ENCODE results near the gene BACE2.
A peak's percentile ranks its signal among the peaks of the same experiment; 100 is the strongest.

The BACE2 gene

GRCh38 chr21:41149199-41149598 is 18.8 kb upstream of the BACE2 start:
- DNase-seq: no peak

DNA sequence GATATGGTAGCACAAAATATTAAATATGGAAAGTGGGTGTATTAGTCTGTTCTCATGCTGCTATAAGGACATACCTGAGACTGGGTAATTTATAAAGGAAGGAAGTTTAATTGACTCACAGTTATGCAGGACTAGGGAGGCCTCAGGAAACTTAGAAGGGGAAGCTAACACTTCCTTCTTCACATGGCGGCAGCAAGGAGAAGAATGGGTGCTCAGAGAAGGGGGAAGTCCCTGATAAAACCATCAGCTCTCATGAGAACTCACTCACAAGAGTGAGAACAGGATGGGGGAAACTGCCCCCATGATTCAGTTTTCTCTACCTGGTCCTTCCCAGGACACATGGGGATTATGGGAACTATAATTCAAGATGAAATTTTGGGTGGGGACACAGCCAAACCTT is 15.8 kb upstream of the BACE2 start:
- DNase-seq: no peak

- no peak for DNase-seq
Observed at GRCh38 chr21:41153443-41153842, 14.5 kb upstream of the BACE2 start.

GRCh38 chr21:41156142-41156541 is 11.8 kb upstream of the BACE2 start:
- DNase-seq: no peak

- DNase-seq: no peak
Observed at GRCh38 chr21:41158026-41158425, 9.9 kb upstream of the BACE2 start.

GRCh38 chr21:41160036-41160435 is 7.9 kb upstream of the BACE2 start:
- DNase-seq: no peak

DNA sequence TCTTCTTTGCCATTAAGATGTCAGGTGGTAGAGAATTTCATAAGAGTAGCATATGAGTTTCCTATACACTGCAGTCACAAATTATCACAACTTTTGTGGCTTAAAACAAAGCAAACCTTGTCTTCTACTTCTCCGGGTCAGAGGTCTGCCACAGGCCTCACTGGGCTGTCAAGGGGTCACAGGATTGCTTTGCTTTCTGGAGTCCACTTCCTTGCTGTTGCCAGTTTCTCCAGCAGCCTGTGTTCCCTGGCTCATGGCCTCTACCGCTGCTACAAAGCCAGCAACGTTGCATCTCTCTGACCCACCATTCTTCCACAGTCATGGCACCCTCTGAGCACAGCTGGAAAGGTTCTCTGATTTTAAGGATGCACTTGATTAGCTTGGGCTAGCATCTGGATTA is 6.5 kb upstream of the BACE2 start:
- DNase-seq: no peak

- DNase-seq: no peak
Observed at GRCh38 chr21:41162096-41162495, 5.9 kb upstream of the BACE2 start.

- DNase-seq: no peak
Observed at GRCh38 chr21:41163091-41163490, 4.9 kb upstream of the BACE2 start.

- DNase-seq: no peak
Observed at GRCh38 chr21:41164052-41164451, 3.9 kb upstream of the BACE2 start.

- DNase-seq: no peak
Observed at GRCh38 chr21:41164981-41165655, 2.8 kb upstream of the BACE2 start.

DNA sequence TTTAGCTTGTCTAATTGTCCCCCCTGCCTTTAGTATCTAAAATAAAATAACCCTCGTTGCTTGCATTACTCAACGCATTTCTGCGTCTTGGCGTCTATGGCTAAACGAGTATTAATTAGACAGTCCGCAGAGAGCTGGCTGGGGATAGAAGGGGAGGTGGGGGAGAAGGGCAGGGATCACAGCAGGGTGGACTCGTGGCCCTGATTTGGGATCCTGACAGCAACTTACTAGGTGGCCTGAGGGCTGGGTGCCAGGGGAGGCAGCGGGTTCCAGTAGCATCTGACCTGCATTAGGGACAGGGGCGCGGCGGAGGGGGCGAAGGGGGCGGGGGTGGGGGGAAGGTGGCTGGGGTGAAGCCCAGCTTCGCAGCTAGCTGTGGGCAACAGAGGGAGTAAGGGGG is 1.1 kb upstream of the BACE2 start:
- no peak for DNase-seq

DNA sequence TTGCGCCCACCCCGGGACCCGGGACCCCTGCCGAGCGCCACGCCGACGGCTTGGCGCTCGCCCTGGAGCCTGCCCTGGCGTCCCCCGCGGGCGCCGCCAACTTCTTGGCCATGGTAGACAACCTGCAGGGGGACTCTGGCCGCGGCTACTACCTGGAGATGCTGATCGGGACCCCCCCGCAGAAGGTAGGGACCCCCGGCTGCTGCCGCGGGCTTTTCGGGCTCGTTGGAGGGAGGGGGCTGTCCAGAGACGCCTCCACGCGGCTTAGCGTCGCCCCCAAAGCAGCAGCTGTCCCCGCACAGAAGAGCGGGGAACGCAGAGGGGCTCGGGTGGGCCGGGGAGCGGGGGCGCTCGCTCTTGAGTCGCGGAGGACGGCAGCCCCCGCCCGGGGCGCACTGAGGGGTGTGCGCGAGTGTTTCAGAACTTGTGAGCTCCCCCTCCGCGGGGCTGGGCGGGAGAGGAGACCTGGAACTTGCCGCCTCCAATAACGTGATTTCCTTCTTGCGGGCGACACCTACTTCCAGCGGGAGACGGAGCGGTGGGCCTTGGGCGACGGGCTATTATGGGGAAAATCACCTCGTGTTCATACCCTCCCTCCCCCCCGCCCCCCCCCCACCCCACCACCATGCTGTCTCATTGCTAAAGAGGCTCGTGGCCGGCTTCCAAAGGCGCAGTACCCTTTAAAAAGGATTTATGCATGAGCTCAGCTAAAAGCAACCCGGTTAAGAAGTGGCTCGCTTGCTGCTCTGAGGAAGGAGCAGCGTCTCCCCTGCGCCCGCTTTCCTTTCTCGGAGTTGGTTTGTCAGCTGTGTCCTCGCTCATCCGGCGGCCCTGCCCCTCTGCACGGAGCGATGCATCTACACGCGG is 664 bp downstream of the BACE2 start:
- DNase-seq: no peak

DNA sequence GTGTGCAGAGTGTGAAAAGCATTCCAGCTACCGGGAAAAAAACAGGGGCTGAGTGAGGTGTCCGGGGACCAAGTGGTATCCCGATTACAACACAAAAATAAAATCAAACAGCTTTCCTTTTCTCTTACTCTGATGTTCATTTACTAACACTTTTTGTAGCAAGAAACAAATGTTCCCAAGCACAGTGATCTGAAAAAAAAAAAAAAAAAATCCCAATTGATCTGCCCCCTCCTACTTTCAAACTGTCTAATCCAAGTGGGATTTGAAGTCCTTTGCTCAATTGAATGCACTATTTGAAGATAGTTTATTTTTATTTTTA is 1.3 kb downstream of the BACE2 start:
- DNase-seq: no peak

- no peak for DNase-seq
Observed at GRCh38 chr21:41169701-41170100, 1.7 kb downstream of the BACE2 start.

DNA sequence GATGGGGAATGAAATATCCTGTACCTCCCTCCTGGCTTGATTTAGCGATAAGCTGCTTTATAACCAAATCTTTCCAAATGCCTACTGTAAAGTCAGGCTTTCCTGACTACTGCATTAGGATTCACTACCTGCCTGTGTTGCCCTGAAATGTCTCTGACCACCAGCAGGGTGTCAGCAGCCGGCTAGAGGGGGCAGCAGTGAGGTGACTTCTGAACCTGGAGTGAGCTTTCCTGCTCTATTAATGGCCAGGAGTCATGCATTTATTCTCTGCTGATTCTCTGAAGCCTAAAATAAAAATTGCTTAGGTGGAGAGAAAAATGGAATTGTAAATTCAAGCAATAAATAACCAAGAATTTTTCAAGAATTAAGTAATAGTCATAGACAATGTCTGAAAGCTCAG is 2.5 kb downstream of the BACE2 start:
- peak in 1 of 2 donors; percentile 17 for DNase-seq

- no peak for DNase-seq
Observed at GRCh38 chr21:41170859-41171609, 3.1 kb downstream of the BACE2 start.

- DNase-seq: no peak
Observed at GRCh38 chr21:41175080-41175479, 7.1 kb downstream of the BACE2 start.

DNA sequence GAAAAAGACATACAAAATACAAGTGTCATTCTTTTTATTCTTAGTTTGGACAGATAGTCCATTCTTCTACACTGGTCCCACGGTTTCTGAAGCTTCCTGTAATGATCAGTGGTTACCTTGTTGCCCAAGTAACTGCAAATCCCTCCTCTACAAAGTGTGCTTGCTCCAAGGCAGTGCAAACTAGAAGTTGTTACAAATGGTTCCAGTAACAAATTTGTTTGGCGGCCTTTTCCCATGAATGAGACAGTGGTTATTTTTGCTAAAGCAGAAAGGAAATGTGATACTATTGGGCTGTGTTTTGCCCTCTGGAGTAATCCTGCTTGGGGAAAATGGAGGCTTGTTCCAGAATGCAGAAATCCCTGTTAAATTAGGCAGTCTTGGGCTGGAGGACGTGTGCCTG is 8.9 kb downstream of the BACE2 start:
- DNase-seq: no peak

DNA sequence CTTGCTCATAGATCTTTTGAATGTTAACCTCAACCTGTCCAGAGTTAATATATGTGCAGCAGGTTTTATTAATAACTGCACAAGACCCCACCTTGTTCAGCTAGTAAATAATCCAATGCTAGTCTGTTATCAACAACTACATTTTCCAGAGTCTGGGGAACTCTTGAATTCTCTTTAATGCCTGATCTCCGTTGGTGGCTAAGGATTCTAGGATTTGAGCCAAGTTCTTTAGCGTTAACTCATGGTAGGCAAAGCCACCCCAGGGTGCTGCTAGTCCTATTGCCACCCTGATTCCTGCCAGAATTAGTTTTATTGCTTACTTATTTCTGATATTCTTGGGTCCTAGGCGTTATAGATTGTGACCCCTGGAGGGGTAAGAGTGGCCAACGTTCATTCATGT is 12.8 kb downstream of the BACE2 start:
- no peak for DNase-seq

DNA sequence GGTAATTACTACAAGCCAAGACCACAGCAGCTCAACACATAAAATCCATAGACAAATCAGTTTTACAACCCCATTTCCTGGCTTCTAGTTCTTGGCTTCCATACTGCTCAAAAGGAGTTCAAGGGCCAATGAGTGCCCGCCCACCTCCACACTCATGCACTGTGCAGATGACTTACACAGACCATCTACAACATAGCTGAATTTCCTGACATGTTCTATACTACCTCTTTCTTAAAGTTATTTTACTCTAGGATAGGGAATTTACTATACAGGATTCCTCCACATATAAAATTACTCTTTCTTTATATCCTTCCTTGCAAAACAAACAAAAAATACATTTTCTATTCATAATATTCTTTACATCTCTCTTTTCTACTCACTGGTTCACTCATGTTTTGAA is 14.6 kb downstream of the BACE2 start:
- DNase-seq: no peak

DNA sequence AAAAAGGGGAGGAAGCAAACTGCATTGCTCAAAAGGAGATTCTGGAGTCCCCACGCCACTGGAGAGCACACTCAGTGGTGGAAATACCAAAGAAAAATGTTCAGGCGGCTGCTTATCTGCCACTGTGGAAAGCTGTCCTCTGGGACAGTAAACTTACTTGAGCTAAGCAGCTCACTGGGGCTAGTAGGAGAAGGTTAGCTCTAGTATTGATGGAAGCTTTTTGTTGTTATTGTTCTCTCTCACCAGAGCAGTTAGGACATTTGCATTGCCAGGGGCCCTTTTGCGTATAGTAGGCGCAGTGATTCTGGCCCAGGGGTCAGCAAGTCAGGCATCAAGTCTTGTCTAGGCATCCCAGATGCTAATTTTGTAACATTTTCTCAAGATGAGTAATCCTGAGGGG is 15.6 kb downstream of the BACE2 start:
- no peak for DNase-seq

DNA sequence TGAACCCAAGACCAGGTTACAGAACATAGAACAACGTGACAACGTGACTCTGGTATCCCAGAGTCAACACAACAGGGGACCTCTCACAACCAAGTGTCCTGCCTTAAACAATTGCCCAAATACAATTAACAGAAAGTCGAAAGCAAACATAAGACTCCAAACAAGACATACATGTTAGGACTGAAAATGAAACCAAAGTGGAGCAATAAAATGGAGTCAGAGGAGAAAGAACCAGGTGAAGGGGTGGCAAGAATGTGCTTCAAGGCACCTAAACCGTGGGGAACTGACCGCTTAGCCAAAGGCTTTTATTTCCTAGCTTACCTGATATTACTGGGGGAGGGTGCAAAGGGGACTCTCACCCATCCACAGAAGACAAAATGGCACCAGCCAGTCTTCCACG is 17.8 kb downstream of the BACE2 start:
- no peak for DNase-seq

Data from CD4-positive, alpha-beta T cell treated with Interleukin-4 for 1 hour (primary cell).